Panc1 (cell line): Measurements from ENCODE around the gene APRT. TPM values are rescaled to one million over a fixed set of nuclear protein-coding genes. Genes with fewer than 3 reads are reported as not detected.

Experiments used
- ATAC-seq: fragments of 200-7000 bp; cut with Tn5 transposase; 2 replicates; pipeline ENCODE4 v1.9.1; 2020; ENCODE audit warnings: mild to moderate bottlenecking, moderate library complexity
- BruUV-seq: library from RNA; stranded (reverse); fragments of 400-500 nt; replicated peaks from 2 replicates; lab custom pipeline; 2021; lab: Mats Ljungman, UMichigan
- CTCF ChIA-PET: fragments of 300-600 bp; sonication (Branson Sonifier 250); formaldehyde crosslinking; loops from one replicate; lab custom pipeline; 2022; ENCODE audit warnings: antibody characterized with exemption; lab: Charles Lee
- POLR2A ChIA-PET: fragments of 300-600 bp; sonication (Branson Sonifier 250); formaldehyde crosslinking; loops from one replicate; lab custom pipeline; 2022; ENCODE audit warnings: antibody characterized with exemption; lab: Charles Lee
- DNase-seq: peaks from one replicate; pipeline ENCODE4 v3.0.0-alpha.2; 2010; ENCODE audit warnings: low read depth, low spot score
- H3K27ac ChIP-seq: 2 replicates; pipeline ENCODE4 v1.5.1; 2011; ENCODE audit warnings: mild to moderate bottlenecking, low read length, inconsistent platforms
- H3K27me3 ChIP-seq: fragments of 200-500 bp; sonication (Bioruptor generic); 2 replicates; pipeline ENCODE4 v1.6.0; 2014; ENCODE audit warnings: low read length, inconsistent platforms; ENCODE audit not compliant: control insufficient read depth, insufficient read depth
- H3K36me3 ChIP-seq: fragments of 200-500 bp; sonication (Bioruptor generic); 2 replicates; pipeline ENCODE4 v1.5.1; 2014; ENCODE audit warnings: inconsistent platforms, mild to moderate bottlenecking, low read length, moderate library complexity; ENCODE audit not compliant: control insufficient read depth, insufficient read depth
- H3K4me1 ChIP-seq: 2 replicates; pipeline ENCODE4 v1.5.1; 2011; ENCODE audit warnings: inconsistent platforms, mild to moderate bottlenecking, low read length, moderate library complexity; ENCODE audit not compliant: control insufficient read depth, insufficient read depth
- H3K4me3 ChIP-seq, 2 experiments: 2 replicates each; pipeline ENCODE4 v1.5.1; 2011 to 2012; ENCODE audit warnings: low read depth in 2 of 2, low read length in 2 of 2, mild to moderate bottlenecking in 2 of 2, inconsistent platforms in 1 of 2, moderate library complexity in 1 of 2
- H3K9me3 ChIP-seq: fragments of 200-500 bp; sonication (Bioruptor generic); 2 replicates; pipeline ENCODE4 v1.5.1; 2014; ENCODE audit warnings: low read depth, mild to moderate bottlenecking, inconsistent platforms, low read length, moderate library complexity; ENCODE audit not compliant: control insufficient read depth, insufficient read depth
- CTCF ChIP-seq: fragments of 450-650 bp; IDR thresholded peaks from 2 replicates; pipeline ENCODE4 v1.5.1; 2017; ENCODE audit warnings: mild to moderate bottlenecking
- POLR2AphosphoS5 ChIP-seq: IDR thresholded peaks from 2 replicates; pipeline ENCODE4 v1.6.1; 2012; ENCODE audit warnings: mild to moderate bottlenecking, low read depth, low read length, moderate library complexity
- REST ChIP-seq, 2 experiments: IDR thresholded peaks; 2 replicates each; pipeline ENCODE4 v1.6.1; 2011 to 2012; ENCODE audit warnings: low read depth in 2 of 2, control low read depth in 1 of 2, low read length in 1 of 2, mild to moderate bottlenecking in 1 of 2, moderate library complexity in 1 of 2; ENCODE audit not compliant: insufficient read depth in 1 of 2
- SIN3A ChIP-seq: IDR thresholded peaks from 2 replicates; pipeline ENCODE4 v1.6.1; 2012; ENCODE audit warnings: low read depth, mild to moderate bottlenecking, low read length, moderate library complexity, borderline replicate concordance; ENCODE audit not compliant: insufficient read depth
- TCF7L2 ChIP-seq: IDR thresholded peaks from 2 replicates; pipeline ENCODE4 v1.6.1; 2011; ENCODE audit warnings: mild to moderate bottlenecking, low read depth, low read length, inconsistent platforms
- in situ Hi-C: cut with HindIII; loops from 2 replicates; pipeline ENCODE4 v1.10.0; 2016; ENCODE audit warnings: low sequenced_read_pairs, low pct_unique_long_range_greater_than_20kb
- intact Hi-C: fragments of 100-400 bp; cut with micrococcal nuclease; formaldehyde crosslinking; loops from one replicate; pipeline ENCODE4 v1.10.0; 2022; ENCODE audit not compliant: unreplicated experiment
- total RNA-seq: library from RNA; stranded (reverse); gene quantifications from one replicate; pipeline ENCODE4 v1.2.1, GENCODE V29; 2021; ENCODE audit not compliant: unreplicated experiment

Gene APRT
- total RNA-seq, 1 experiment from 2014 or later, result 231 TPM

- no peak for TF ChIP-seq TCF7L2
- TF ChIP-seq REST (IDR thresholded peaks at IDR 0.05; ENCODE audit: insufficient read depth in 1 of 2, low read depth in 2 of 2, low read length in 1 of 2), result no peak
- no peak for TF ChIP-seq SIN3A
- no peak; the same call in 1 of the 2 replicates for TF ChIP-seq POLR2AphosphoS5
- no peak for TF ChIP-seq CTCF
- BruUV-seq, result no TSS peak
- Histone ChIP-seq H3K4me3 (no peak overlapping the region), H3K4me1 (peaks cover 16% of the 10 kb centered on the region), H3K9me3 (no peaks in the 10 kb centered on the region), H3K27me3 (no peaks in the 10 kb centered on the region), H3K36me3 (peaks cover 4% of the 10 kb centered on the region; the same call in 1 of the 2 replicates), H3K27ac (no peak overlapping the region)
- intact Hi-C loops, result loop anchor here (10.0 kb wide), 1 partner anchor 351 kb away; no protein-coding TSS in a partner anchor
- DNase-seq (no peak), ATAC-seq (no peak)
- in situ Hi-C loops, result no loop called here
- ChIA-PET CTCF (interaction anchor here (0.6 kb wide), 1 partner anchor 29 kb away, joined by 12 read pairs; no protein-coding TSS in a partner anchor), POLR2A (no interaction called here)
Measured at GRCh38 chr16:88814144-88814502, 2.4 kb upstream of the APRT start.

GRCh38 chr16:88813269-88814143 is 1.8 kb upstream of the APRT start:
- CTCF ChIA-PET, result interaction anchor here (0.6 kb wide), 2 partner anchors 30 to 128 kb away, joined by 3 to 12 read pairs; no protein-coding TSS in a partner anchor
- BruUV-seq, result no TSS peak
- Histone ChIP-seq H3K27me3 (no peaks in the 10 kb centered on the region), H3K4me1 (peaks cover 17% of the 10 kb centered on the region), H3K36me3 (peaks cover 4% of the 10 kb centered on the region; the same call in 1 of the 2 replicates), H3K9me3 (no peaks in the 10 kb centered on the region), H3K27ac (no peak overlapping the region), H3K4me3 (no peak overlapping the region)
- TF ChIP-seq POLR2AphosphoS5 (peak; percentile 33; the same call in 1 of the 2 replicates), CTCF (no peak), REST (IDR thresholded peaks at IDR 0.05; ENCODE audit: insufficient read depth in 1 of 2, low read depth in 2 of 2, low read length in 1 of 2) (no peak), TCF7L2 (no peak), SIN3A (no peak)
- ATAC-seq (no peak), DNase-seq (no peak)
- intact Hi-C loops (loop anchor here (10.0 kb wide), 1 partner anchor 351 kb away; no protein-coding TSS in a partner anchor), in situ Hi-C loops (no loop called here)
- POLR2A ChIA-PET, result no interaction called here
